Lung (tissue), 12 donors: Measurements from ENCODE around the gene SNX13. TPM values are rescaled to one million over a fixed set of nuclear protein-coding genes. Genes with fewer than 3 reads are reported as not detected.

Source experiments
- ATAC-seq: fragments of 200-7000 bp; cut with Tn5 transposase; one replicate; pipeline ENCODE4 v1.9.1; 2020; ENCODE audit warnings: moderate number of reproducible peaks; ENCODE audit not compliant: insufficient read depth, low FRiP score
- DNase-seq, 3 donors: peaks; one replicate each; pipeline ENCODE4 v3.0.0-alpha.2; 2013 to 2017
- H3K27ac ChIP-seq, 2 donors: one replicate each; pipeline ENCODE4 v1.5.1; 2013; ENCODE audit warnings: mild to moderate bottlenecking in 2 of 2, moderate library complexity in 2 of 2, control low read depth in 1 of 2, inconsistent platforms in 1 of 2, low read depth in 1 of 2, low read length in 1 of 2
- H3K27me3 ChIP-seq, 3 donors: one replicate each; pipeline ENCODE4 v1.5.1; 2013; ENCODE audit warnings: low read length in 2 of 3; ENCODE audit not compliant: control insufficient read depth in 3 of 3, insufficient read depth in 3 of 3
- H3K36me3 ChIP-seq, 4 donors: one replicate each; pipeline ENCODE4 v1.5.1; 2013; ENCODE audit warnings: low read length in 4 of 4, mild to moderate bottlenecking in 1 of 4, moderate library complexity in 1 of 4; ENCODE audit not compliant: control insufficient read depth in 4 of 4, insufficient read depth in 4 of 4
- H3K4me1 ChIP-seq, 5 donors: one replicate each; pipeline ENCODE4 v1.5.1; 2013; ENCODE audit warnings: low read length in 5 of 5, mild to moderate bottlenecking in 2 of 5, moderate library complexity in 1 of 5; ENCODE audit not compliant: control insufficient read depth in 5 of 5, insufficient read depth in 5 of 5
- H3K4me3 ChIP-seq: one replicate; pipeline ENCODE4 v1.5.1; 2013; ENCODE audit warnings: mild to moderate bottlenecking, control low read depth, moderate library complexity
- H3K9ac ChIP-seq, 2 donors: one replicate each; pipeline ENCODE4 v1.5.1; 2013; ENCODE audit warnings: low read length in 2 of 2, control low read depth in 1 of 2; ENCODE audit not compliant: insufficient read depth in 1 of 2
- H3K9me3 ChIP-seq, 4 donors: one replicate each; pipeline ENCODE4 v1.5.1; 2013; ENCODE audit warnings: low read length in 3 of 4, mild to moderate bottlenecking in 1 of 4, moderate library complexity in 1 of 4; ENCODE audit not compliant: control insufficient read depth in 4 of 4, insufficient read depth in 3 of 4
- WGBS, 2 donors: extraction: QIAGEN DNeasy Blood & Tissue Kit; methylation state at CpG; one replicate each; pipeline ENCODE4 v1.1.7; 2013; 5-methylcytosine and 5-hydroxymethylcytosine counted together
- polyA plus RNA-seq, 2 donors: library from polyadenylated mRNA; stranded (reverse); fragments of 200-250 nt; gene quantifications; one replicate each; pipeline ENCODE4 v1.2.1, GENCODE V29; 2013
- total RNA-seq, 2 donors: library from RNA; depleted of rRNA in 1 of 2; stranded (reverse); fragments of >200 nt in 1 of 2; gene quantifications; one replicate each; pipeline ENCODE4 v1.2.1, GENCODE V29; 2014 to 2021
- TF ChIP-seq, protein P1 (sequence below): IDR thresholded peaks from 2 replicates; pipeline ENCODE4 v1.5.1; 2012; ENCODE audit warnings: mild to moderate bottlenecking; ENCODE audit errors: control extremely low read depth, extremely low read depth
- donor health status: control.
- donor health status: control.
- donor health status: Bipolar disorder and iron deficiency.
- donor health status: healthy.
- donor health status: DM: yes; HTN: yes; CAD: no.

SNX13 gene
- total and polyA plus RNA-seq, 4 donors = 8.9 to 104 (median 31.9) TPM

DNA sequence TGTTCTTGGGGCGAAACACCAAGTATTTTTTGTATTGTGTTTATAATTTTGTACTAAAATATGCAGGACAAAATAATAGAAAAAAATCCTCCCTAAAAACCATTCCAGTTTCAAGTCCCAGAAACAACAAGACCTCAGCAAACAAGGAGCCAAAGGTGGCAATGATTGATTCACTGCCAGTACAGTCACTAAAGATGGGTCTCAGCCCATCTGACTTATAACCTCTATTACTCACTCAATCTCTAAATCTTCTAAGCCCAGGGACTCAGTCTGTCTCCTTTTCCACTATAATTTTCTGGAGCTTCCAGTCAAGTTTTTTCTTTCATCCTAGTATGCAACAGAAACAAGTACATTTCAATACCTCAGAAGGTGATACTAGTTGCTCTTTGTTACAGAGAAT is 33.3 kb downstream of the SNX13 start:
- TF ChIP-seq, protein P1, sequence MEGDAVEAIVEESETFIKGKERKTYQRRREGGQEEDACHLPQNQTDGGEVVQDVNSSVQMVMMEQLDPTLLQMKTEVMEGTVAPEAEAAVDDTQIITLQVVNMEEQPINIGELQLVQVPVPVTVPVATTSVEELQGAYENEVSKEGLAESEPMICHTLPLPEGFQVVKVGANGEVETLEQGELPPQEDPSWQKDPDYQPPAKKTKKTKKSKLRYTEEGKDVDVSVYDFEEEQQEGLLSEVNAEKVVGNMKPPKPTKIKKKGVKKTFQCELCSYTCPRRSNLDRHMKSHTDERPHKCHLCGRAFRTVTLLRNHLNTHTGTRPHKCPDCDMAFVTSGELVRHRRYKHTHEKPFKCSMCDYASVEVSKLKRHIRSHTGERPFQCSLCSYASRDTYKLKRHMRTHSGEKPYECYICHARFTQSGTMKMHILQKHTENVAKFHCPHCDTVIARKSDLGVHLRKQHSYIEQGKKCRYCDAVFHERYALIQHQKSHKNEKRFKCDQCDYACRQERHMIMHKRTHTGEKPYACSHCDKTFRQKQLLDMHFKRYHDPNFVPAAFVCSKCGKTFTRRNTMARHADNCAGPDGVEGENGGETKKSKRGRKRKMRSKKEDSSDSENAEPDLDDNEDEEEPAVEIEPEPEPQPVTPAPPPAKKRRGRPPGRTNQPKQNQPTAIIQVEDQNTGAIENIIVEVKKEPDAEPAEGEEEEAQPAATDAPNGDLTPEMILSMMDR = no peak
- no peak overlapping the region for H3K27ac ChIP-seq
- ATAC-seq (no peak), DNase-seq (no peak)
- H3K4me3 ChIP-seq = no peak overlapping the region
- H3K36me3 ChIP-seq = no peaks in the 10 kb centered on the region
- no peak overlapping the region for H3K9ac ChIP-seq
- no peaks in the 10 kb centered on the region for H3K9me3 ChIP-seq
- H3K27me3 ChIP-seq = no peaks in the 10 kb centered on the region
- WGBS, 2 donors = 94 to 97% methylated on average over 1 of the region's 1 CpG
- H3K4me1 ChIP-seq = peaks cover 0 to 14% (median 0%) of the 10 kb centered on the region in 5 donors

DNA sequence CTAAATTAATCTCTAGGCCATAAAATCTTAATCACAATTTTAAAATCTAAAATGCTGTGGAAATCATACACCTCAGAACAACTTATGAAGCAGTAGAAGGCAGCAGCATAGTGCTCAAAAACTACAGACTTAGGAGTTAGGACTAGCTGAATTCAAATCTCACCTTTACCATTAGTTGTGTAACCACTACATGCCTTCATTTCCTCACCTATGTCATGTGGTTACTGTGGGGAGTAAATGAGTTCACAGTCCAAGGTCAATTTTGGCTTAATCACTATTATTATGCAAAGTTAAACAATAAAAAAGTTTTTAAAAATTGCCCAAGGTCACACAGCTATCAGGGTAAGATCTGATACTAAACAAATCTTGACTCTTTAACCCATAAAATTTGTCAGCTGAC is 37.0 kb downstream of the SNX13 start:
- no peaks in the 10 kb centered on the region for H3K36me3 ChIP-seq
- TF ChIP-seq, protein P1 = no peak
- ATAC-seq (no peak), DNase-seq (no peak)
- no peaks in the 10 kb centered on the region for H3K9me3 ChIP-seq
- no peaks in the 10 kb centered on the region for H3K27me3 ChIP-seq
- H3K4me1 ChIP-seq = peaks cover 0 to 11% (median 0%) of the 10 kb centered on the region in 5 donors
- H3K9ac ChIP-seq = no peak overlapping the region
- H3K4me3 ChIP-seq = no peak overlapping the region
- no peak overlapping the region for H3K27ac ChIP-seq

DNA sequence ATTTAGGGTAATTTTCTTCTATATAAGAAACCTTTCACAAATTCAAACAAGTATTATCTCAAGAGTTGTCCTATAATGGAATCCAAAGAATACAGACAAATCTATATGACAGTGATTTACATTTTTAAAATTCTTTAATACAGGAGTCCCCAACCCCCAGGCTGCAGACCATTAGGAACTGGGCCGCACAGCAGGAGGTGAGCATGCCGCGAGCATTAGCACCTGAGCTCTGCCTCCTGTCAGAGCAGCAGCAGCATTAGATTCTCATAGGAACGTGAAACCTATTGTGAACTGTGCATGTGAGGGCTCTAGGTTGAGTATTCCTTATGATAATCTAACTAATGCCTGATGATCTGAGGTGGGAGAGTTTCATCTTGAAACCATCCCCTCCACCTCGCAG is 37.7 kb downstream of the SNX13 start:
- Histone ChIP-seq H3K4me1 (peaks cover 0 to 8% (median 0%) of the 10 kb centered on the region in 5 donors), H3K9ac (no peak overlapping the region), H3K36me3 (no peaks in the 10 kb centered on the region), H3K27me3 (no peaks in the 10 kb centered on the region), H3K27ac (no peak overlapping the region), H3K9me3 (no peaks in the 10 kb centered on the region), H3K4me3 (no peak overlapping the region)
- no peak for DNase-seq
- no peak for ATAC-seq
- WGBS, 2 donors = 95 to 97% methylated on average over 5 of the region's 5 CpGs
- TF ChIP-seq, protein P1 = no peak

DNA sequence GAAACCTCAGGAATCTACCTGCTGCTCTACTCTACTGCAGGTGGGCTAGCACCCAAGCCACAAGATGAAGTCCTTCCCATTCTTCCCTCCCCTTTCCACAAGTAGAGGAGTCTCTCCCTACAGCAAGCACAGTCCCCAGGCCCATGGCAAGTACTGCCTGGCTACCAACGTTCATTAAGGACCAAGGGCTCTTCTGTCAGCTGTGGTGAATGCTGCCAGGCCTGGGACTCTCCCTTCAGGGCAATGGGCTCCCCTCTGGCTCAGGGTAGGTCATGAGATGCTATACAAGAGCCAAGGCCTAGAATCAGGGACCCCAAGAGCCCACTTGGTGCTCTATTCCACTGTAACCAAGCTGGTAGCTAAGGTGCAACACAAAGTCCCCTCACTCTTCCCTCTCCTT is 39.8 kb downstream of the SNX13 start:
- Histone ChIP-seq H3K4me1 (peaks cover 0 to 8% (median 0%) of the 10 kb centered on the region in 5 donors), H3K9me3 (no peaks in the 10 kb centered on the region), H3K36me3 (peaks cover 0 to 2% (median 0%) of the 10 kb centered on the region in 4 donors), H3K9ac (no peak overlapping the region), H3K27ac (no peak overlapping the region), H3K4me3 (no peak overlapping the region), H3K27me3 (no peaks in the 10 kb centered on the region)
- TF ChIP-seq, protein P1 = no peak
- DNase-seq (no peak), ATAC-seq (no peak)
- 96 to 100% methylated on average over 1 of the region's 1 CpG for WGBS, 2 donors
